ENCODE results near the gene ITGB6.
A peak's percentile ranks its signal among the peaks of the same experiment; 100 is the strongest.

ITGB6 gene

DNA sequence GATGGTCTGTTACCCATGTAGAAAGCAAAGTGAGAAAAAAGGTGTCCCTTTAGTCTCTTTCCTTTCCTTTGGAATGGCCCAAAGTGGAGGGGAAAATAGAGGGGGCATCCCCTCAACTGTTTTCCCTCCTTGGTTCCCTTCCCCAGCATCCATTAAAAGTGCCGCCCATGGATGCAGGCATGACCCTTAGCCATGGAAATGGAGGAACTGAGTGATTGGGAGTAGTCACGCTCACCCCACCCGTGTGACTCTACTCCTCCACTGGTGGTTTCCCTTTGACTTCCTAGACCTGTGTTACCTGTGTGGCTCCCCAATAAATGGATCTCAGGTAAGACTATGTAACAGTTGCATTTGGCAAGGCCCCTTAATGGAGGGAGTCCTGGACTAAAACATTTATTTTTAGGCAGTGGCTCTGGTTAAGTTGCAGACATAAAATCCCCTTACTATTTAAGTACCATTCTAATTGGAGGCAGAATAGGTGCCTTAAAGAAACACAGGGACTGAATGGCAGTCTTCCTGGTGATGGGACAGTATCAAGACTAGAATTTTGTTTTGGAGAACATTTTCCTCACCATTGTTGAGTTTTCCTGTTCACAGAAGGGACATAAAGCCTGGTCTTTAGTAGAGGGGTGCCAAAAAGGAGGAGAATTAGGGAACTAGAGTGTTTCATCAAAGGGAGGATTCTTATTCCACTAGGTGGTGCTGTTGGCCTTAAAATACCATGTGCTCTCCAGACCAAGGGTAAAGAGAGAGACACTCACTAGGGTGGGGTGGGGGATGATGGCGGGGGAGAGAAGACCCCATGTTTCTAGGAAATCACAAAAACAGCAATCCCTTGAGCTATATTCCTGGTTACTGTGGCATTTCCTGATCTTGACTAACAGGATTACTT is 112.0 kb downstream of the ITGB6 start:
- DNase-seq (ENCODE audit: low spot score) = no peak

DNA sequence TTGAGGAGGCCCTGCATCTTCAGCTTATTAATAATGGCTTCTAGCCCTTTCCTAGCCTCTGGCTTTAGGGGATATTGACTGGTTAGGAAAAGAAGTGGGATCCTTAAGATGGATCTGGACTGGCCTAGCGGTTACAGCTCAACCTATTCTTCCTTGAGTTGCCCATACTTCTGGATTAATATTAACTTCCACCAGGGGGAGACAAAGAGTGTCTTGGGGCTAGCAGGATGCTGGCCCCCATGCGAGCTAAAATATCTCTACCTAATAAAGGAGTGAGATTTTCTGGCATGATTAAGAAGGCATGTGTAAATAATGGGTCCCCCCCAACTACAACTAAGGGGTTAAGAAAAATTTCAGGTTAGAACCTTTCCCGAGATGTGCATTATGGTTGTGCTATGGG is 114.4 kb downstream of the ITGB6 start:
- DNase-seq (ENCODE audit: low spot score) = no peak

DNA sequence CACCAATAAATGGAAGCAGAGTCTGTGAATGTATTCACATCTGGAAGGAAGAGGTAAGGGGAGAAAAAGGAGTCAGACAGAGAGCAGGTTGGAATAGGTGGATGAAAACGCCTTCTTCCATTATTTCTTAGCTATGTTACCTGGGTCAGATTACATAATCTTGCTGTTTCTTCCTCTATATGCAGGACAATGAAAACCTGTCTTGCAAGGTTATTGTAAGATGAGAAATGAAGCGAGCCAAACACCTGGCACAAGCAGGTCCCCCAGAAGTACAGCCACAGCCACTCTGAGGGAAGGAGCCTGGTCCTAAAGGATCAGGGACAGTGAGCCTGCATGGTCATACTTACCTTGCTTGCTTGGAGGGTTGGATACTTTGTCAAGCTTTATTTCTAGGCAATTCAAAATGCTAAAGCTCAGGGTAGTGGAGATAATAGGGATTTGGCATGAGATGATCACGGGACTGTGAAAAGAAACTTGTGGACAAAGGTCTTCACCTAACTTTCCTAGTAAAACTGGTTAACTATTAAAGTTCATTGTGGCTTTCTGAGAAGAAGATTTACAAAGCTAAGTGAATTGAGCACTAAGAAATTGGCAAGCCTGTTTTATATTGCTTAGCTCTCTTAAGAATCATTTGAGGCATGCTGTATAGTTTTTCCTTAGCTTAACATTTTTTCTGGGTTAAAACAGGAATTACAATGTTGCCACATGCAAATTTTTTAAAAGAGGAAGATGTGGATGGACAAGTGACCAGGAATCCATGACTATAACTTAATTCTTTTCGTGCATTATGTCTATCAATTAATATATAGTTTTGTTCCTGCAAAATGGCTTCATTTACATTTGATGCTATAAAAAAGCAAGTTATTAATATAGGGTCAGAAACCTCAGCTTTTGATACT is 121.9 kb downstream of the ITGB6 start:
- no peak for DNase-seq (ENCODE audit: low spot score)

DNA sequence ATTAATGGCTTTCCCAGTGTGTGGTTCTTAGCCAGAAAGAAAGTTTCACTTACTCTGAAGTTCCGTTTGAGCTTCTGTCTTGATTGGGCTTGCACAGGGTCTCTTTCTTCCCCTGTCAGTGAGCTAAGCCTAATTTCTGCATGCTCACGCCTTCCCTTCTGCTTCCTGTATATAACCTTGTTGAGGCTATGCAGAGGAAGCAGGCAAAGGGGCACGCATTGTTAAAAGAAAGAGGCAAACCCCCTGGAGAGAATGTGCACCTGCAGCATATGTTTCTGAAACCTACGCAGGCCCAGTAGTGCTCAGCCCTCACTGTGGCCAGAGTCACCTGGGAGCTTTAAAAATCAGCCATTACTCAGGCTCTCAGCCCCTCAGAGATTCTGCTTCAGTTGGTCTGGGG is 123.2 kb downstream of the ITGB6 start:
- no peak for DNase-seq (ENCODE audit: low spot score)

DNA sequence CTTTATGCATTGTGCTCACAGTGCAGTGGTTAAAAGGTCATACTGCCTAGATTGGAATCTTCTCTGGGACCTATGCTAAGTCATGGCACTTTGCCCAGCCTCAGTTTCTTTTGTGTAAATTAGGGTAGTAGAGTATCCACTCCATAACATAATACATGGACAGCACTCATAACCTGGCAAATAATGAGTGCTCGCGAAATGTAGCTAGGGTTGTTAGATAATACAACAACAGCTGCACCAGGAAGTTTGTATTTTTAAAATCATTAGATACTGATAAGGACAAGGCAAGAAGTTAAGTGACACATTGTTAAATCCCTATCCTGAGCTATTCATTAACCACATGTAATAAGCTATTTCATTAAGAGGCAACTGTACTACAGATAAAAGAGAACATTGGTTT is 123.8 kb downstream of the ITGB6 start:
- no peak for DNase-seq (ENCODE audit: low spot score)

DNA sequence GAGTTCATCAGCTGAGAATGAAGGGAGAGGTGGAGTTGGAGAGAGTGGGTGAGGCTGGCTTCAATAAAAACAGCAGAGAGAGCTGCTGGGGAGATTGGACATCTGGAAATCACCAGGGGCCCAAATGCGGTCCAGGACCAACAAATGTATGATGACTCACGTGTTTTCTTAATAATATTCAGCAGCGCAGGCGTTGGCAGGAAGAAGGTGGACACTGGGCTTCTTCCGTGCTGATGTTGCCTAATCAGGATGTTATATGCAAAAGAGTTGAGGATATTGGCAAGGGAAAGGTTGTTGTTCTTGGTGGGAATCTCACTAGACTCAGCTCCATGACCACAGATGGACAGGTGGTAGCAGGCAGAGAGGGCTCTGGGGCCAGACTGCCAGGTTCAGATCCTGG is 124.9 kb downstream of the ITGB6 start:
- no peak for DNase-seq (ENCODE audit: low spot score)

DNA sequence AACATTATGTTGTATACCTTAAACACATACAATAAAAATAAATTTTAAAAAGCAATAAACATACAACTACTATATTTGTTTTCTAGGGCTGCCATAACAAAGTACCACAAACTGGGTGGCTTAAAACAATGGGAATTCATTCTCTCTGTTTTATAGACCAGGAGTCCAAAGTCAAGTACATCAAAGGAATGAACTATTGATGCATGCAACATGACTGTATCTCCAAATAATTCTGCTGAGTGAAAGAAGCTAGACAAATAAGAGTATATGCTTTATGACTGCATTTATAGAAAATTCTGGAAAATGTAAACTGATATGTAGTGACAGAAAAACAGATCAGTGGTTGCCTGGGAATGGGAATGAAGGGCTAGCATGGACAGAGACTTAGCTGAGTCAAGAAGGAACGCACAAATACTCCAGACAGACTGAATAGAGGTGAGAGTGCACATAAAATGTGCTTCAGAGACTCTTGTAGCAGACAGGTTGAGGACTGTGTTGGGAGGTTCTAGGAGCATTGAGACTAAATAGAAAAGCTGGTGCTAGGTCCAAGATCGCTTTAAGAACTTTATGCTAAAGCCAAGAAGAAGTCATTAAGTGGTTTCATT is 126.7 kb downstream of the ITGB6 start:
- no peak for DNase-seq (ENCODE audit: low spot score)

DNA sequence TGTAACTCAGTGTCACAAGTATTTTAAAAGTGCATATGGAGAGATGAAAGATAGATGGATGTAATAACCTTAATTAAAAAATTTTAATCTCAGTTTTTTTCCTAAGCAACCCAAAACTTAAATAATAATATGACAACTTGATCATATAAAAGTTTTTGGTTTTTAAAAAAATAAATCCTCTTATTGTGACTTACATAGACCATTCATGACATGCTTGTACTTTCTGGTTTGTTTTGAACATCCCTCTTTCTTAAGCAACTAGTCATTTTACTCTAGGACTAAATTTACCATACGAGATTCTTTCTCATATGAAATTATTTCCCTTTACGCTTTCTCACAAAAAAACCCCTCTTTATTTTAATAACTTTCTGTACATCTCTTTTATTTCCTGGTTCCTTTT is 131.2 kb downstream of the ITGB6 start:
- no peak for DNase-seq (ENCODE audit: low spot score)

DNA sequence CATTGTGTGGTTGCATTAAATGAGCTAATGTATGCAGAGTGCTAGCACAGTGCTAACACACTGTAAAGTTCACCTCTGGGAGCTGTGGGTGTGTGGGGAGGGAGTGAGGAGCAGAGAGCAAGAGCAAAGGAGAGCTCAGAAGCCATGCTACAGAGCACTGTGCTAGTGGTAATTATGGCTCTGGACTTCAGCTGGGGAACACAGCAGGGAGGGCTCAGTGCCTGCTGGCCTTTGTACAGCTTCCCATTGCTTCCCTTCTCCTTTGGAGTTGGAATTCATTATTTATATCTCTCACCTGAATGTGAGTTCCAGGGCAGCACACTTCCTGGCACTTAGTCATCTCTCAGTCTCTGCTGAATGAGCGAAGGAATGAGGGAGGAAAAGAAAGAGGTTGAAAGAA is 135.2 kb downstream of the ITGB6 start:
- no peak for DNase-seq (ENCODE audit: low spot score)

DNA sequence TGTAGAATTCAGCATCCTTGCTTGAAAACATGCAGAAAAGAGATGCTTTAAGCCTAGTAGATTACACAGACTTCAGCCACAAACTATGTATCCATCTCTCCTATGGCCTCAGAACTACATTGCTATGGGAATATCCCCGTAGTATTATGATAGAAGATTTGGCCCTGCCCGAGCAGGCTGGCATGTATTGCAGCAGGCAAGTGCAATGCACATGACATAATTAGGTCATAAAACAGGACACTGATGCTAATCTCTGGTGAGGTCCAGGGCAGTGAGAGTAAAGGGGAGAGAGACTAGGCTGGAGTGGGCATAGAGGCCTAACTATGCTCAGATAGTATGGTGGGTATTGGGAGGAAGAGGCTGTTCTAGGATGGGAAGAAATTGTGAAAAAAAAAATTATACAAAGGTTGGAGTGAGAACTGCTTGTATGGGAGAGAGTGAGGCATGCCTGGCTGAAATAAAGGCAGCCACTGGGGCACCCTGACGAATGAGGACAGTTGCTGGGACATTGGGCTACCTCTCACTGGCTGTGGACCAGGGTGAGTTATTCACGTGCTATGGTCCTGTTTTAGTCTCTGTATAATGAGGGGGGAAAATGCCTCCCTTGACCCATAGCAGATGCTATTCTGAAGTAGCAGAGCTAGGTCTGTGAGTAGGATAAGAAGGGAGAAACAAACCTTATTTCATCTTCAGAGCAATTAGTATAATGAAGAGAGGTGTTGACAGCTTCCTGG is 136.0 kb downstream of the ITGB6 start:
- DNase-seq (ENCODE audit: low spot score) = no peak

DNA sequence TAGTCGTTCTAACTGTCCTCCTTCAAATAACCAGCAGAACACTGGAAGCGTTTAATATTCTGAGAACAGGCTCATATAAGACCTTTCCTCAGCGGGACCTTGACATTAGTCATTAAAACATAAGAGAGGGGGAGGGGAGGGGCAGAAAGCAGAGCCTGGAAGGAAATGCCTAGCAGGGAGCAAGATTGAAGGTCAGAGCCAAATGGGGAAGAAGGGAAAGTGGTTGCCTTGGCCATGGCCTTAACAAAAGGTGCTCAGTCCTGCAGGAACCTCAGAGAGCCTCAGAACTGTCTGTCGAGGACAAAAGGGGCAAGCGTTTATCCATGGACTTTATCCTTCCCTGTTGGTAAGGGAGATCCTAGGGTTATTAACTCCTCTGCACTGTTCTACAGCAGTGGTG is 136.8 kb downstream of the ITGB6 start:
- no peak for DNase-seq (ENCODE audit: low spot score)

DNA sequence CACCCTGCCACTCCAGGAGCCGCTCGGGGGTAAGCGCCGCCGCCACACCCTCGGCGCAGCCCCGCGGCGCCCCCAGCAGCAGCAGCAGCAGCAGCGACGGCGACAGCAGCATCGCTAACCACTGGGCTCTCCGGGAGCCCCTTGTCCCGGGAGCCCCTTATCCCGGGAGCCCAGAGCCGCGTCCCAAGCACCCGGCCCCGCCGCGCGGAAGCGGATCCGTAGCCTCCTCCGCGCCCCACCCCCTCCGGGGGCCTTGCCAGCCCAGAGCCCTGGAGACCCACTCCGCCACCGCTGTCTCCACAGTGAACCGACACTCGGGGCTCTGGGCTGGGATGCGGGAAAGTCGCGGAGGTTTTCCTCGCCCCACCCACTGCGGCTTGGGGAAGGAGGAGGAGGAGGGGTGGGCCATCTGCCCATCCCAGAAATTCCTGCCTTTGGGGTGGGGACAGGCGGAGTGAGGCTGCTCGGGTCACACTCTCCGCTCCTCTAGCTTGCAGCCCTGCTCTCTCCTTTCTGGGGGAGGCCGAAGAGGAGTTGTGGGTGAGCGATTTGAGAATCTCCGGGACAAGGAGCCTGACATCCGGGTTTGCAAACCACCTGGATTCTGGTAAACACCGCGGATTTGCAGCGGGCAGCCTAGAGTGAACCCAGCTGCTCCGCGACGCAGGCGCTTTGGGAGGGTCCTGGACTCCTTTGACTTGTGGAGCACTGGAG is 137.6 kb downstream of the ITGB6 start, which contains the start of gene PLA2R1:
Gene PLA2R1, minus strand, starts transcription at position 324 of the 714 bp plus-strand sequence. Its CDS starts 212 bp downstream, at position 112.
- DNase-seq (ENCODE audit: low spot score) = peak; percentile 51

DNA sequence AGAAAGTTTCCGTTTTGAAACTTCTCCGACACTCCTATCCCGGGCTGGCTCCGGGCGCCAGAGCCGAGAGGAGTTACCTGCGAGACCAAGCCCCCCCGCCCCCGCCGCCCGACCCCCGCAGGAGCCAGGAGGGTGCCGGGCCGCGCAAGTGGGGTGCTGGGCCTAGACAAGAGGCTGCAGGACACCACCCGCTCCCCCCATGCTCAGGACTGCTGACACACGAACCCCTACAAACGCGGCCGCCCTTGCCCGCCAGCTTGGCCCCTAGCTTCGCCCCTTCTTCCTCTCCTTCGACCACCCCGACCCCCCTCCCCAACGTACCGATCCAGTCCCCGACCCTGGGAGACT is 138.2 kb downstream of the ITGB6 start:
- no peak for DNase-seq (ENCODE audit: low spot score)

DNA sequence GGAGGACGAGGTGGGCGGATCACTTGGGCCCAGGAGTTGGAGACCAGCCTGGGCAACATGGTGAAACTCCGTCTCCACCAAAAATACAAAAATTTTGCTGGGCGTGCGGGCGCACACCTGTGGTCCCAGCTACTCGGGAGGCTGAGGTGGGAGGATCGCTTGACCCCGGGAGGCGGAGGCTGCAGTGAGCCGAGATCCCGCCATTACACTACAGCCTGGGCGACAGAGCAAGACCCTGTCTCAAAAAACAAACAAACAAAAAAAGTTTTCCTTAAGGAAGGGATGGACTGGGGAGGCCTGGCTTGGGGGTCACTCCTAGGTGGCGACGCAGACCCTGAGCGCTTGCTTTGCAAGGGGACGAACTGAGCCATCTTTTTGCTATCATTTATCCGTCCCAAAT is 138.5 kb downstream of the ITGB6 start:
- no peak for DNase-seq (ENCODE audit: low spot score)

DNA sequence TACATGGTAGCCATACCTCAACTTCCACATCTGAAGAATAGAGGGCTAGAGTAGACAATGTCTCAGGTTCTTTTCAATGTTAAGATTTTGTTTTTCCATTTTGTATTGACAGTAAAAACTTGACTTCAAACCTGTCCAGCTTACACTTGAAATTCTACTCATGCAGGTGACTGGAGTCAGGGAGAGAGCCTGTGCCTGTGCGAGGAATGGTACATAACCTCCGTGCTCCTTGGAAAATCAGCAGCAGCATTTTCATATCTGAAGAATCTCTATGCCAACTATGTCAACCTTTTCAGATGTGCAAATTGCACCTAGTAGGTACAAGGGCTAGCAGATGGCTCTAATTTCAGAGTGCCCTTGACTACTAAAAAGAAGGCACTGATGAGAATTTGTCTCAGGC is 139.8 kb downstream of the ITGB6 start:
- no peak for DNase-seq (ENCODE audit: low spot score)

DNA sequence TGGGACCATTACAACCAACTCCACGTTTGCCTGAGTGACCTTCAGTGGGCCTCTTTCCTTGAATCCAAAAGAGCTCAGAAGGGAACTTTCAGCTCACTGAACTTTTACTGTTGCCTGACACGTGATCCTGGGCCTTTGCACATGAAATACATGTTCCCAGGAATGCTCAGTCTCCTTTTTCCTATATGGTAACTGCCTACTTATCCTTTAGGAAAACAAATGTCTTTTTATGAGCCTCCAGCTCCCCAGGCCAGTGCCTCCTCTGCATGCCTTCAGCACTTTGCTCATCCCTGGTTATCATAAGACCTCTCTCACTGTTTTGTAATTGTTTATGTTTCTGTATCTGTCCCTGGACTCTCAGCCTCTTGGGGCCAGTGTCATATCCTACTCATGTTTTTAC is 142.7 kb downstream of the ITGB6 start:
- no peak for DNase-seq (ENCODE audit: low spot score)

DNA sequence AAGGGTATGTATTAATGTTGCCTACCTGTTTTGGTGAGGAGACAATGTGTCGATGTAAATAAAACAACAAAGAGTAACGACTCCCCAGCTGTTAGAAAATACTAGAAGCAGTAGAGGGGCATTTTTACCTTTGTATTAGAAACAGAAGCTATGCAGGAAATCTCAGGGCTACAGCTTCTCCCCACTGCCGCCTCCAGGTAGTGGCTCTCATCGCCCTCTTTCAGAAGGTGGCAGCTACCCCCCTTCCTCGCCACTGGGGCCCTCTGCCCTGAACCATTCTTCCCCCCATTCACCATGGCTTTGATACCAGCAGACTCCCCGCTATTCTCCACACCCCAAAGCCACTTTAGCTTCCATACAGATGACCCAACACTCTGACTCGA is 144.4 kb downstream of the ITGB6 start:
- no peak for DNase-seq (ENCODE audit: low spot score)

DNA sequence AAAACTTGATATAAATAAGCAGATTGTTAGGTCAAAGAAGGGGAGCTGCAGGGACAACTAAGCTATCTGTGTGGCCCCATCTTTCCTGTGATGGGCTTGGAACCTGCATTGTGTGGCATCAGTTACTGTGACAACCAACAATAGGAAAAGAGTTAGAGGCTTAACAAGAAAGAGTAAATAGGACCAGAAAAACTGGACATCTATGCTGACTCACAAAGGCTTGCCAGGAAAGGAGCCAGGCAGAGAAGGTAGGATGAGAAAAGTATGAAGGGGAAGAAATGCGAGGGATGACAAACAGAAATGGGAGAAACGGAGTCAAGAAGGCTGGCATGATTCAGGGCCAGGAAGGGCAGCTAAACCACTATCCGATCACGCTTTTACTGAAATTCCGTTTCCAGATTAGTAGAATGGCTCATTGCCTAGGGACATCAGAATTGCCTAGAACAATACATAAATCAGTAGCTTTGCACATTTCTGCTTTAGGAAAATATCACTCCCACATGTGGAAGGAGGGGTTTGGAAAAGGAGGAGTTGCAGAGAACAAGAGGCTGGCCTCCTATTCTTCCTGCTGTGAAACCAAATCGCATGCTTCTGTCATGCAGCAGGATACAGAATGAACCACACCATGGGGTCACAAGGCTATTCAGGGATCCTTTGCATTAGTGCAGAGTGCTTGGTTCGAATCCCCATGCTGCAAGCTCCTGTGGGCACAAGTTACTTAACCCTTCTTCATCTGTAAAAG is 144.9 kb downstream of the ITGB6 start:
- no peak for DNase-seq (ENCODE audit: low spot score)

DNA sequence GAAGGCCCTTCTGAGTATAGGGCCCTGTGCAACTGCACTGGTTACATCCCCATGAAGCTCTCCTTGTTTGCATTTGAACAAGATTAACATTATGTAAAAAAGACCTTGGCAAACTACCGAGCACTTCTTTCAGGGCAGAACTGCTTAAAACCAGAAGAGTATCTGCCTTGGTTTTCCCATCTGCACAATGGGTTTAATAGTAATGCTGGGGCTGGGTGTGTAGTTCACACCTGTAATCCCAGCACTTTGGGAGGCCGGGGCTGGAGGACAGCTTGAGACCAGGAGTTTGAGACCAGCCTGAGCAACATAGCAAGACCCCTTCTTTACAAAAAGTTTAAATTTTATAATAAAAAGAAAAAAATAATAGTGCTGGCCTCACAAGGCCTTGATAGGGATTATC is 146.1 kb downstream of the ITGB6 start:
- no peak for DNase-seq (ENCODE audit: low spot score)

DNA sequence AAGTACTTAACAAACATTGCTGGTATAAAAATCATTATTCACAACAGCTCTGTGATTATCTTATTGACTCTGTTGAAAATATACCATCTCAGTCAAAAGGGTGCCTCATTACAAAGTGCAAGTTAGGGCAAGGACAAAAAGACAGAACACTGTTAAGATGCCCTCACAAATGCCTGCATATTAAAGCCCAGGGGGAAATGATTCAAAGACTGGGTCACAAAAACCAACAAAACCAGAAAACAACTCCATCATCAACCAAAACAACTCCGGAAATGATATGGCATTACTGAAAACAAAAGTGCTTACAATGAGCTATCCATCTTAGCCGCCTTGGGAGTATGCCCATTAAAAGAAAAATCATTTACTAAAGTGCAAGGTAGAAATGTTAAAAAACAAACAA is 147.5 kb downstream of the ITGB6 start:
- no peak for DNase-seq (ENCODE audit: low spot score)

DNA sequence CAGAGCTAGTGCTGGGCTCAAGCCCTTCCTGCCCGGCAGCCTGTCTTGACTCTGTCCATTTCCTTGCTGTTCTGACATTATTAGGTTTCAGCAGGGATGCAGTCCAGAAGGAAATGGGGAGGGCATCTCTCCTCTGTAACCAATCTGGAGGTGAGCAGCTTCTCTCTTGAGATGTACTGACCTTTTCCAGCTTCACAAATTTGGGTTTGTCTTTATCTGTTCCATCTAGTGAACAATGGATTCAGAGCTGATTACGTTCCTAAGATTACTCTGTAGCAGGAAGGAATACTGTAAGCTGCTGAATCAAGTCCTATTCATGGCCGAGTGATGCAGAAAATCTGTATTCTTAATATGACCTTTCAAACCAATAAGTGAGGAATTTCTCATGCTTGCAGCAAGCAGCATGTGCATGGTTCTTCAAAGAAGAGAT is 148.7 kb downstream of the ITGB6 start:
- DNase-seq (ENCODE audit: low spot score) = no peak
